ENCODE results near the gene CCDC24.

Gene CCDC24

DNA sequence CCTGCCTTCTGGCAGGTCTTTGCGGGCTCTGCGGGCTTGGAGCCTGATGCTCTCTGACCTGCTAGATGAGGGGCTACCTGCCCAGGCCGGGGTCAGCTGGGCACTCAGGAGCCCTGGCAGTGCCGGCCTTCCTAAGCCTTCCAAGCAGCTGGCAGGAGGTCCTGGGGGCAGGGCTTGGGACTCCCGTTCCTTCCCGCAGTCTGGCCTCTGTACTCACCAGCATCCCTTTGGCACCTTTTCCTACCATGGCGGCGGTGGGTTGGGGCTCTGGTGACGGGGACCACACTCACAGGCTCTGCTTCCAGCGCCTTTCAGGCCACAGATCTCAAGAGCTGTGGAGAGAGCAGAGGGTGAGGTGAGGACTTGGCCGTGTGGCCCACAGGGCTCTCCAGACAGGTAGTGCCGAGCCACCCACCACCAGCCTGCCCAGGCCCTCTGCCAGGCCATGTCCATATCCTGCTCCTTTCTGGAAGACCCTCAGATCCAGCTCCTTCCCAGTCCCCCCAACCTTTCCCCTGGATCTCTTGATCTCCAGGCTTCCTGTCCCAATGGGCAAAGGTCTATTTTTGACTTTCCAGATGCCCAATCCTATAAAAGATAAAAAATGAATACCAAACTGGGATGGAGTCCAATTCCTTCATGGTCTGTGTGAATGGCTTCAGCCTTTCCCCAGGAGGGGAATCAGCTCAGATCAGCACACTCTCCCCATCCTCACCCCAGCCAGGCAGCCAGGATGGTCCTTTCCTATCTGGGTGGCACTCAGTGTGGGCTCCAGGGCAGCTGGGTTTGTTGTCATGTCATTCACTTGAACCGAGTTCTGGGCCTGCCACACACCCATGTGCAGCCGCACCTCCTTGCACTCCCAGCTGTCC is 32.9 kb downstream of the CCDC24 start:
- no peak for DNase-seq (ENCODE audit: low spot score)

- DNase-seq (ENCODE audit: low spot score) = no peak
Observed at GRCh38 chr1:44024903-44025525, 33.6 kb downstream of the CCDC24 start.

DNA sequence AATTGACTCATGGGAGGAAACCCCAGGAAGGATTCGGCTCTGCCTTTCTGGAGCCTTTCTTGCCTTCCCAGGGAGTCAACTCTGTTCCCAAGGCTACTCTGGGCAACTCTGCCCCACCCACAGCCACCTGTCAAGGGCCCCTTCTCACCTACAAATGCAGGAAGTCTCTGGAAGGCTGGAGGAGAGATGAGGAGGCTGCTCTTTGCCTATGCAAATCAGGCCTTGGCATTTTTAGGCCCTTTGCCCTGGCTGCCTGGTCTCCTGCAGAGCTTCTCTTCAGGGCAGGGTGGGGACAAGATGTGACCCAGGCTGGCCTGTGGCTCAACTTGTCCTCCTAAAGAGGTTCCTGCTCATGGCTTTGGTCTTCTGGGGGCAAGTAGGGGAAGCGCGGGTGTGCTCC is 34.4 kb downstream of the CCDC24 start:
- no peak for DNase-seq (ENCODE audit: low spot score)

- no peak for DNase-seq (ENCODE audit: low spot score)
Observed at GRCh38 chr1:44027320-44027719, 35.9 kb downstream of the CCDC24 start.

DNA sequence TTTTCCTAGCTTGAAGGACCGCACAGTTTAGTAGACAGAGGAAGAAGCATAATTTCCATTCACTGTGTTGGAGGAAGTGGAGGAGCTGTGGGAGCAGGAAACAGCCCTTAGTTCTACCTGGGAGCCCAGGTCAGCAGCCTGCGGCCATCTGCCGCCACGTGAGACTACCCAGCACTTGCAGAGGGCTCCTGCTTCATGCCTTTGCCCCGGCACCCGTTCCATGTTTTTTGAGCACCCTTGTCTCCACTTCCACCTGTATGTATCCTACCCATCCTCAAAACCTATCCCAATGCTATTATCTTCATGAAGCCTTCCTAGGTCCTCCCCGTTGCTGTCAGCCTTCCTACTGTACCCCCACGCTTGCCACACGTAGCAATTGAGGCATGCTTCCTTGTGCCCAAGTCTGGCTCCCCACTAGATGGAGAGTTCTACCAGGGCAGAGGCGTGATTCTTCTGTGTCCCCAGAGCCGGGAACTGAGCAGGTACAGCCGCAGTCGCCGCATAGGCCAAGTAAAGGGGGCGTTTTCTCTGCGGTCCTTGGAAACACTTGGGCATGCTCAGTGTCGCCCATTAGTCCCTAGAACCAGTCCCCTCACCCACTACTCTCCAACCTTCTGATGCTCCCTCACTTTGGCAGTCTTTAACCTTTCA is 38.0 kb downstream of the CCDC24 start:
- peak; percentile 82 for DNase-seq (ENCODE audit: low spot score)

DNA sequence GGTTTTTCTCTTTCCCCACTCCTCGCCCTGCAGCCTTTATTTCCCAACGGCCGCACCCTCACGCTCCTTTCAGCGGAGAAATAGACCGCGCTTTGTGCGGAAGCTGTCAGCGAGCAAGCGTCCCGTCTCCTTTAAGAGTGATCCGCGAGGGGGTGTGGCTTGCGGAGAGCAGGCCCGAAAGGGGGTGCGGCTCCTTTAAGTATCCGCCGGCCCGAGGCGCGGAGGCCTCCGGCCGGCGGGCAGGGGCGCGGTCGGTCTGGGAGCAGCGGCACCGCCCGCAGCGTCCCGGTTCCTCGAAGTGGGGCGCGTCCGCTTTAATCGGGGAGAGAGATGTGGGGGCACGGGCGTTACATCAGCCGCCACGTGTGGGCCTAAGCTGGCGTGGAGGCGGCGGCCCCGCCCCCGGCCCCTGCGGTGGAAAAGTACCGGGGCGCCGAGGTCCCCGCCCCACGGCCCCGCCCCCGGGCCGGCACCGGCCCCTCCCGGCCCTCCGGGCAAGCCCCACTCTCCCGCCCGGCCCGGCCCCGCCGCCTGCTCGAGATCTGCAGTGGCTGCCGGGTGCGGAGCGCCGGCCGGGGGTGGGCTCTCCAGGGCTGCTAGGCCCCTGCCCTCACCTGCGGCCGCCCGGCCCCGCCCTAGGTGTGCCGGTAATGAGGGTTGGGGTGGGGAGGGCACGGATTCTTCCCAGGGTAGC is 38.7 kb downstream of the CCDC24 start:
- DNase-seq (ENCODE audit: low spot score) = peak; percentile 97

DNA sequence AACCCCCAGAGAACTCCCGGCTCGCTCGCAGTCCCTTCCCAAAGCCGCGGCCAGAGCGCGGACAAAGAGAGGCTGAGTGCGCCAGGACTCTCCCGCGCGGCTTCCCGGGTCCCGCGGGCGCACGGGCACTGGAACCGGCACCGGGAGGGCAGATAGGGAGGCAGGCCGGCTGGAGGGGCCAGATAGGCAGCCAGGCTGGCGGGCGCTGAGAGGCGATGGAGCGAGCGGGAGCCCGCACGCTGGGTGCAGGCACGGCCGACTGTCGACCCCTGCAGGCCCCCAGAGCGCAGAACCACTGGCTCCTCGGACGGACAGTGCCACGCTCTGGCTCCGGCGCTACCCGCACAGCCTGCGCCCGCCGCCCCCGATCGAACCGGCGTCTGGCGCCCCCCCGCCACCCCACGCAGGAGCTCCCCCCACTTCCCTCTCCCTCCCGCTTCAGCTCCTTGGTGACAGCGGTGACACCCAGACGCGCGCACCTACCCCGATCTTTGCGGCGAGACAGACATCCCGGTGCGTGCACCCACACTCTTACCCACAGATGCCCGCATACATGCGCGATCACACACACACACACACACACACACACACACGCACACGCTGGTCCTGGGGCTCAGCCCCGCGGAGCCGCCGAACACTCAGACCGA is 39.3 kb downstream of the CCDC24 start:
- peak; percentile 64 for DNase-seq (ENCODE audit: low spot score)

DNA sequence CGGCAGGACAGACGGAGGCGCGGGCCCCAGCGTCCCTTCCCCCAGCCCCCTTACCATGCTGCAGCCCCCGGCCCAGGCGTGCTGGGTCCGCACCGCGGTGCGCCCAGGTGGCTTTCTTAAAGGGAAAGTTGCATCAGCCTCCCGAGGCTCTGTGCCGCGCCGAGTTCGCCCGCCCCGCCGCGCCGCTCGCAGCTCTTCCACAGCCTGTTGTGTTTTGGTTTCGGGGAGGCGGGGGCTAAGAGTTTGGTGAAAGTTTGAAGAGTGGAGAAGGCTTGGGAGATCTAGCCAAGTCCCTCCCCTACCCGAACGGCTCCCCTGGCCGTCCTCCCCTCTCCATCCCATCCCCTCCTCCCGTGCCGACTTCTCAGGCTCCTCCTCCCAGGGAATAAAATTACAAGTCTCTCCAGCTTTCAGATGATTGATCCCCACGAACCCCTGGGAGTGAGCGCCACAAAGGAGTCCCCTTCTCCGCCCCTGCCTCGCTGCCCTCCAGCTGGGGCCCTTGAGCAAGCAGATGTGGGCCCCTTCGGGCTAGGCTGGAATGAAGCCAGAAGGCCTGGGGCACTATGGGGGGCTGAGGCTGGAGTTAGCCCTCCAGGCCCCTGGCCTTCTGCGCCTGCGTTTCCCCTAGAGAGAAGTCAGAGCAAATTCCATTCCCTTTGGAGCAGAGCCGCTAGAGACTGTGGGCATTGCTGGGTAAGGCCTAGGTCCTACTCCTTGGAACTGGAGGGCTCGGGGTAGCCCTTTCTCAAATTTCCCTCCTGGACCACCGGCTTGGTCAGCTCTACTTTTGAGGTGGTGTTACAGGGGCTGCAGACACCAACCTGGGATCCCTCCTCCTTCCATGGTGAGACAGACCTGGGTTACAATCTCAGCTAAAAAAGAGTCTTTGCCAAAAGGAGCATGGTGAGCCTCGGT is 40.1 kb downstream of the CCDC24 start, which contains the start of gene SLC6A9:
SLC6A9 (minus strand) TSS at position 211 of the 918 bp plus-strand sequence. CDS start 7,185 bp downstream, outside the sequence.
- DNase-seq (ENCODE audit: low spot score) = peak; percentile 68

DNA sequence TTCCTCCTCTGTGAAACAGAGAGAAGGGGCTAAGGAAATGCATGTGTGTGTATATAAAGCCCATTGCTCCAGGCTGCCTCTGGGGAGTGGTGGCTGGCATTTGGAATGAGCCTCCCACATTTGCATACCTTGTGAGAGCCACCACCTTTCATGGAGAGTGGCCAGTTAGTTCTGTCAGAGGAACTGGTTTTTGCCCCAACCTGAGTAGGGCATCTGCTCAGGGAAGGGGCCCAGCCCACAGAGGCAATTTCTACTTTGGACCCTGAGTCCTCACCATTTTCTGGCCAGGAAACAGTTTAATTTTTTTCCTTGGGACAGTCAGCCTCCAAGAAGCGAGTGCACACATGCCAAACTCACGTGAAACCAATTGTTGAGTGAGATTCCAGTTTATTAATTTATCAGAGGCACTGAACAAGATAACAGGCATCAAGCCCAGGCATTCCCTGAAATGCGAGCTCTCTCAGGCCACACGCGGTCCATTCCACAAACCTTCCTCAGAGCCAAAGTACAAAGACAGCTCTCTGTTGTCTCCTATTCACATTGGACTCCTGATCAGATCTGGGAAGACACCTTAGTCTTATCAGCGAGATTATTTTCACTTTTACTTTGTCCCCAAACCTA is 40.9 kb downstream of the CCDC24 start:
- no peak for DNase-seq (ENCODE audit: low spot score)

- DNase-seq (ENCODE audit: low spot score) = no peak
Observed at GRCh38 chr1:44033041-44033575, 41.7 kb downstream of the CCDC24 start.

GRCh38 chr1:44033756-44034155 is 42.4 kb downstream of the CCDC24 start:
- no peak for DNase-seq (ENCODE audit: low spot score)

GRCh38 chr1:44034423-44034822 is 43.0 kb downstream of the CCDC24 start:
- DNase-seq (ENCODE audit: low spot score) = no peak

DNA sequence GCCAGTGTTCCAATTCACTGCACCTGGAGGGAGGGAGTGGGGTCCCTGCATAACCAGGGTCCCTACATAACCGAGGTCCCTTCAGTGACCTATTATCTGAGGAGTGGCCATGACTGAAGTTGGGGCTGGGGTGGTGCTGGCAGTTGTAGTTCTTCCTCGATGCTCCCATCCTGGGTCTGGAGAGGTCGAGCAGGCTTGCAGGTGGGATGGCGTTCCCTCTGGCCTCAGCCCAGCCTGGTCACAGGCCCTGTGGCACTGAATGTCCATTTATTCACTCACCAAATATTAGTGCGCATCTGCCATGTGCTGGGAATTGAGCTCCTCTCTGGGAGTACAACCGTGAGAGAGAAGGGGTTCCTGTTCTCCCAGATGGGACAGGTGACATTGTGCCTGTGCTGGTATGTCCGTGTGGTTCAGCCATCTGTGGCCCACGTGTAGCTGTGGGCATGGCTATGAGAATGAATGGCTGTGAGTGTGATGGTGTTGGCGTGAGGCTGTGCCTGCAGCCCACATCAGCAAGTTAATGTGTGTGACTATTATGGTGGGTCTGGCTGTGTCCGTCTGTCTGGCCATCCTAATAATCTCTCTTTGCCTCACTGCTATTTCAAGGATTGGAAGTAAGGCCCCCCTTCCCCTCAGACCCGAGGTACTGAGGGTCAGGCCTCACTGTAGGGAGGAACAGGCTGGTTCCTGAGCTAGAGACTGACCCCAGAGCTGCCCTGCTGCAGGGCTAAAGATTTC is 43.7 kb downstream of the CCDC24 start:
- no peak for DNase-seq (ENCODE audit: low spot score)

GRCh38 chr1:44035726-44036408 is 44.5 kb downstream of the CCDC24 start:
- DNase-seq (ENCODE audit: low spot score) = no peak

DNA sequence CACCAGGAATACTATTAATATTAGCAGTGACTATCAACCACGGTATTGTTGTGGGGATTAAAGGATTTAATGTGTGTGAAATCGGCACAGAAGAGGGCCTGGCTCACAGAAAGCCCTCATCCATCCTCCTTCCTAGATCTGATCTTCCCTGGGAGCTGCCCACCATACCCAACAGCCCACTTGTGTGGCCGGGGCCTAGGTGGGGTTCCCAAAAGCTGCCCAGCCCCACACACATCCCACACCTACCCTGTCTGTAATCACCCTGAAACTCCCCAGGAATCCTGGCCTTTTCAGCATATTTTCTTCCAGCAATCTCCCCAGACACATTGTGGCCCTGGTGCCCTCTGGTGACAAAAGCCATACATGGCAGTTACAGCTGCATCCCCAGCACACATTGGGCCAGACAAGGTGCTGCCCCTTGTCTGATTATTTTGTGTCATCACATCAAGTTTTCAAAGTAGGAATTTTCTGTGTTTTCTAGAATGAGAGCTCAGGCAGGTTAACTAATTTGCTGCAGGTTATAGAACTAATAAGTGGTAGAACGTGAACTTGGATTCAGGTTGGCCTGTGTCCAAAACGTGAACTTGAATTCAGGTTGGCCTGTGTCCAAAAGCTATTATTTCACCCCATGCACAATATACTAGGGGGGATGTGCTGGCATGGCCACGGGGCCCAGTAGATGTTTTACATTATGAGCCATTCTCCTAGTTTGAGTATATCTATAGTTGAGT is 45.2 kb downstream of the CCDC24 start:
- DNase-seq (ENCODE audit: low spot score) = peak; percentile 69

GRCh38 chr1:44037154-44037553 is 45.8 kb downstream of the CCDC24 start:
- no peak for DNase-seq (ENCODE audit: low spot score)

GRCh38 chr1:44038876-44039657 is 47.7 kb downstream of the CCDC24 start:
- no peak for DNase-seq (ENCODE audit: low spot score)

Measured in iPS-NIHi11 (cell line).